Mucosa of rectum (tissue), 2 donors: Measurements from ENCODE around the gene NALF2.

Source experiments
- H3K27ac ChIP-seq, 2 donors: one replicate each; pipeline ENCODE4 v1.7.0; 2013; ENCODE audit warnings: inconsistent platforms in 2 of 2, low read depth in 2 of 2, low read length in 2 of 2
- H3K27me3 ChIP-seq, 2 donors: one replicate each; pipeline ENCODE4 v1.7.0; 2013; ENCODE audit warnings: low read length in 2 of 2; ENCODE audit not compliant: control insufficient read depth in 2 of 2, insufficient read depth in 2 of 2
- H3K36me3 ChIP-seq, 2 donors: one replicate each; pipeline ENCODE4 v1.7.0; 2013; ENCODE audit warnings: low read length in 2 of 2; ENCODE audit not compliant: control insufficient read depth in 2 of 2, insufficient read depth in 2 of 2
- H3K4me1 ChIP-seq, 2 donors: one replicate each; pipeline ENCODE4 v1.7.0; 2013; ENCODE audit warnings: low read length in 2 of 2, mild to moderate bottlenecking in 1 of 2; ENCODE audit not compliant: control insufficient read depth in 2 of 2, insufficient read depth in 2 of 2
- H3K4me3 ChIP-seq, 2 donors: one replicate each; pipeline ENCODE4 v1.7.0; 2013; ENCODE audit warnings: low read length in 2 of 2
- H3K9ac ChIP-seq, 2 donors: one replicate each; pipeline ENCODE4 v1.7.0; 2013; ENCODE audit warnings: low read length in 2 of 2, low read depth in 1 of 2, mild to moderate bottlenecking in 1 of 2
- H3K9me3 ChIP-seq, 2 donors: one replicate each; pipeline ENCODE4 v1.7.0; 2013; ENCODE audit warnings: low read length in 2 of 2; ENCODE audit not compliant: control insufficient read depth in 2 of 2
- donor health status: healthy.
- donor health status: Normal muscosa, but diverticular disease.

Gene NALF2

GRCh38 chrX:69524781-69525363, 20.7 kb downstream of the NALF2 start:
- H3K36me3 ChIP-seq: no peaks in the 10 kb centered on the region

GRCh38 chrX:69530306-69530705, 26.2 kb downstream of the NALF2 start:
- no peaks in the 10 kb centered on the region for H3K9me3 ChIP-seq

More at GRCh38 chrX:69524781-69525363, 20.7 kb downstream of the NALF2 start:
- Histone ChIP-seq H3K9me3 (no peaks in the 10 kb centered on the region), H3K27me3 (peaks cover 5 to 10% of the 10 kb centered on the region in 2 donors), H3K27ac (no peak overlapping the region), H3K4me1 (no peaks in the 10 kb centered on the region), H3K4me3 (no peak overlapping the region), H3K9ac (no peak overlapping the region)

GRCh38 chrX:69531031-69531755, 27.1 kb downstream of the NALF2 start:
- Histone ChIP-seq H3K9me3 (no peaks in the 10 kb centered on the region), H3K4me3 (no peak overlapping the region)

More at GRCh38 chrX:69530306-69530705, 26.2 kb downstream of the NALF2 start:
- H3K27me3 ChIP-seq: peaks cover 4 to 5% of the 10 kb centered on the region in 2 donors
- no peaks in the 10 kb centered on the region for H3K4me1 ChIP-seq
- H3K9ac ChIP-seq: no peak overlapping the region
- no peak overlapping the region for H3K27ac ChIP-seq
- no peaks in the 10 kb centered on the region for H3K36me3 ChIP-seq
- no peak overlapping the region for H3K4me3 ChIP-seq

GRCh38 chrX:69535661-69536060, 31.5 kb downstream of the NALF2 start:
- Histone ChIP-seq H3K27me3 (peaks cover 4 to 8% of the 10 kb centered on the region in 2 donors), H3K4me1 (no peaks in the 10 kb centered on the region), H3K27ac (no peak overlapping the region), H3K4me3 (no peak overlapping the region), H3K9ac (no peak overlapping the region), H3K36me3 (no peaks in the 10 kb centered on the region), H3K9me3 (no peaks in the 10 kb centered on the region)

More at GRCh38 chrX:69531031-69531755, 27.1 kb downstream of the NALF2 start:
- H3K36me3 ChIP-seq: no peaks in the 10 kb centered on the region
- no peak overlapping the region for H3K27ac ChIP-seq
- no peaks in the 10 kb centered on the region for H3K4me1 ChIP-seq
- H3K27me3 ChIP-seq: peaks cover 4 to 5% of the 10 kb centered on the region in 2 donors
- H3K9ac ChIP-seq: no peak overlapping the region

- no peaks in the 10 kb centered on the region for H3K36me3 ChIP-seq
- H3K27me3 ChIP-seq: peaks cover 4 to 8% of the 10 kb centered on the region in 2 donors
- no peaks in the 10 kb centered on the region for H3K9me3 ChIP-seq
- H3K4me3 ChIP-seq: peak overlapping the region; percentile 49 to 56
- no peaks in the 10 kb centered on the region for H3K4me1 ChIP-seq
- H3K9ac ChIP-seq: peak overlapping the region; percentile 20 to 24
- no peak overlapping the region for H3K27ac ChIP-seq
These were observed 34.3 kb downstream of the NALF2 start for GRCh38 chrX:69538321-69538876.

GRCh38 chrX:69539437-69539836, 35.3 kb downstream of the NALF2 start:
- Histone ChIP-seq H3K27me3 (peaks cover 4 to 8% of the 10 kb centered on the region in 2 donors), H3K4me3 (no peak overlapping the region), H3K27ac (no peak overlapping the region), H3K36me3 (no peaks in the 10 kb centered on the region), H3K4me1 (no peaks in the 10 kb centered on the region), H3K9ac (no peak overlapping the region), H3K9me3 (no peaks in the 10 kb centered on the region)

- Histone ChIP-seq H3K9me3 (peaks cover 3% of the 10 kb centered on the region in 2 donors), H3K4me1 (no peaks in the 10 kb centered on the region), H3K27ac (no peak overlapping the region), H3K36me3 (no peaks in the 10 kb centered on the region), H3K27me3 (peaks cover 4 to 8% of the 10 kb centered on the region in 2 donors), H3K9ac (no peak overlapping the region), H3K4me3 (no peak overlapping the region)
These were observed 37.8 kb downstream of the NALF2 start for GRCh38 chrX:69541956-69542355.

- Histone ChIP-seq H3K9ac (no peak overlapping the region), H3K27ac (no peak overlapping the region), H3K27me3 (peaks cover 0 to 3% of the 10 kb centered on the region in 2 donors), H3K4me1 (no peaks in the 10 kb centered on the region), H3K9me3 (peaks cover 4% of the 10 kb centered on the region in 2 donors), H3K36me3 (no peaks in the 10 kb centered on the region), H3K4me3 (no peak overlapping the region)
These were observed 39.4 kb downstream of the NALF2 start for GRCh38 chrX:69543572-69543971.

- no peak overlapping the region for H3K9ac ChIP-seq
- peaks cover 0 to 2% of the 10 kb centered on the region in 2 donors for H3K27me3 ChIP-seq
- H3K4me1 ChIP-seq: no peaks in the 10 kb centered on the region
- peaks cover 4% of the 10 kb centered on the region in 2 donors for H3K9me3 ChIP-seq
- H3K4me3 ChIP-seq: no peak overlapping the region
- H3K27ac ChIP-seq: no peak overlapping the region
- no peaks in the 10 kb centered on the region for H3K36me3 ChIP-seq
These were observed 42.3 kb downstream of the NALF2 start for GRCh38 chrX:69546417-69546816.

GRCh38 chrX:69546978-69547377, 42.9 kb downstream of the NALF2 start:
- no peak overlapping the region for H3K27ac ChIP-seq
- no peaks in the 10 kb centered on the region for H3K4me1 ChIP-seq
- peaks cover 0 to 5% of the 10 kb centered on the region in 2 donors for H3K27me3 ChIP-seq
- no peak overlapping the region for H3K4me3 ChIP-seq
- H3K9ac ChIP-seq: no peak overlapping the region
- H3K9me3 ChIP-seq: peaks cover 4% of the 10 kb centered on the region in 2 donors
- no peaks in the 10 kb centered on the region for H3K36me3 ChIP-seq
